HL-60 (cell line): ENCODE results near the gene ABHD17B.

Experiments
- DNase-seq, 2 experiments: peaks; one replicate each; pipeline ENCODE4 v3.0.0-alpha.2; 2010 to 2020; ENCODE audit warnings: low read depth in 1 of 2, low spot score in 1 of 2
- H3K27ac ChIP-seq: fragments of 250-450 bp; sonication (Bioruptor Pico); replicated peaks from 2 replicates; pipeline ENCODE4 v1.5.1; 2020; ENCODE audit warnings: mild to moderate bottlenecking, moderate library complexity
- H3K27me3 ChIP-seq: fragments of 250-450 bp; sonication (Bioruptor Pico); 2 replicates; pipeline ENCODE4 v1.5.1; 2021; ENCODE audit warnings: mild to moderate bottlenecking, moderate library complexity; ENCODE audit not compliant: insufficient read depth, poor library complexity, severe bottlenecking
- H3K4me3 ChIP-seq: replicated peaks from 2 replicates; pipeline ENCODE4 v1.5.1; 2011; ENCODE audit warnings: mild to moderate bottlenecking, control low read depth, low read length; ENCODE audit not compliant: insufficient read depth
- CTCF ChIP-seq: IDR thresholded peaks from one replicate; pipeline ENCODE4 v1.5.1; 2011; ENCODE audit warnings: low read length, control low read depth, inconsistent platforms; ENCODE audit not compliant: insufficient read depth
- GABPA ChIP-seq: IDR thresholded peaks from 2 replicates; pipeline ENCODE4 v1.6.1; 2012; ENCODE audit warnings: low read depth
- POLR2AphosphoS5 ChIP-seq: IDR thresholded peaks from 2 replicates; pipeline ENCODE4 v1.6.1; 2012; ENCODE audit warnings: low read depth
- SPI1 ChIP-seq: IDR thresholded peaks from 2 replicates; pipeline ENCODE4 v1.6.1; 2012; ENCODE audit warnings: low read depth, mild to moderate bottlenecking, borderline replicate concordance
- TF ChIP-seq, protein P1 (sequence below): IDR thresholded peaks from 2 replicates; pipeline ENCODE4 v1.6.1; 2012; ENCODE audit warnings: low read depth; ENCODE audit not compliant: insufficient replicate concordance

Gene ABHD17B

DNA sequence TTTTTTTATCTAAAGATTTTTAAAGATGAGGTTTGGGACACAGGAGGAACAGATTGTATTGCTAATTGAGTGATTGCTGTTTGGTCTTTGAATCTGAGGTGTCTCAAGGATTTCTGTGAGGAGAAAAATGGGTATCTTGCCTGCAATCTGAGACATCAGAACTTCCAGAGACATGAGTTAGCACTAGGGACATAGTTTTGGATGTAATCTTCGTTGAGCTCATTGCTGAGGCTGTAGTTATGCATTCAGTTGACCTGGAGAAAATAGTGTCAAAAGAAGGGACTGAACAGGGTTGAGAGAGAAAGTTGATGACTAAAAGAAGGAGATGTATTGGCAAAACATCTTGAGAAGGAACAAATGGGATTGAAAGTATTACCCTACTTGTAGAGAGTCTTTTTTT lies 25.1 kb upstream of the ABHD17B start:
- Histone ChIP-seq H3K4me3 (no peak overlapping the region), H3K27me3 (no peaks in the 10 kb centered on the region), H3K27ac (no peak overlapping the region)
- DNase-seq, result no peak
- TF ChIP-seq POLR2AphosphoS5 (no peak), CTCF (no peak), SPI1 (no peak), GABPA (no peak)
- TF ChIP-seq, protein P1, sequence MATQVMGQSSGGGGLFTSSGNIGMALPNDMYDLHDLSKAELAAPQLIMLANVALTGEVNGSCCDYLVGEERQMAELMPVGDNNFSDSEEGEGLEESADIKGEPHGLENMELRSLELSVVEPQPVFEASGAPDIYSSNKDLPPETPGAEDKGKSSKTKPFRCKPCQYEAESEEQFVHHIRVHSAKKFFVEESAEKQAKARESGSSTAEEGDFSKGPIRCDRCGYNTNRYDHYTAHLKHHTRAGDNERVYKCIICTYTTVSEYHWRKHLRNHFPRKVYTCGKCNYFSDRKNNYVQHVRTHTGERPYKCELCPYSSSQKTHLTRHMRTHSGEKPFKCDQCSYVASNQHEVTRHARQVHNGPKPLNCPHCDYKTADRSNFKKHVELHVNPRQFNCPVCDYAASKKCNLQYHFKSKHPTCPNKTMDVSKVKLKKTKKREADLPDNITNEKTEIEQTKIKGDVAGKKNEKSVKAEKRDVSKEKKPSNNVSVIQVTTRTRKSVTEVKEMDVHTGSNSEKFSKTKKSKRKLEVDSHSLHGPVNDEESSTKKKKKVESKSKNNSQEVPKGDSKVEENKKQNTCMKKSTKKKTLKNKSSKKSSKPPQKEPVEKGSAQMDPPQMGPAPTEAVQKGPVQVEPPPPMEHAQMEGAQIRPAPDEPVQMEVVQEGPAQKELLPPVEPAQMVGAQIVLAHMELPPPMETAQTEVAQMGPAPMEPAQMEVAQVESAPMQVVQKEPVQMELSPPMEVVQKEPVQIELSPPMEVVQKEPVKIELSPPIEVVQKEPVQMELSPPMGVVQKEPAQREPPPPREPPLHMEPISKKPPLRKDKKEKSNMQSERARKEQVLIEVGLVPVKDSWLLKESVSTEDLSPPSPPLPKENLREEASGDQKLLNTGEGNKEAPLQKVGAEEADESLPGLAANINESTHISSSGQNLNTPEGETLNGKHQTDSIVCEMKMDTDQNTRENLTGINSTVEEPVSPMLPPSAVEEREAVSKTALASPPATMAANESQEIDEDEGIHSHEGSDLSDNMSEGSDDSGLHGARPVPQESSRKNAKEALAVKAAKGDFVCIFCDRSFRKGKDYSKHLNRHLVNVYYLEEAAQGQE, result no peak

DNA sequence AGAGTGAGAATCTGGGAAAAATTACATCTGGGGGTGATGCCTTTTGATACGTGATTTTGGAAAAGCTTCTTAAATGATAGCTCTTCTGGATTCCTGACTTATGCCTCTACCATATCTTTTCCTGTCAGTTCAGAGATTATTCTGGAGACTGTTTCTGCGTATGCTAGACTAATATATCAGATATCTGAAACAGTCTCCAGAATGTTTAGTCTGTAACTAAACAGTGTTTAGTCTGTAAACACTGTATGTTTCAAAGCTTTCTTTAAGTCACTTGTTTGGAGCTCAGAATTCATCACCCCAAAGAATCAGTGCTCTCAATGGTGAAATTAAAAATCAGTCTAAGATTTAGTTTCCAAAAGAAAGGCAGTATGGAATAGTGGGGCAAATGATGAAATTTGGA lies 20.2 kb upstream of the ABHD17B start:
- TF ChIP-seq GABPA (no peak), CTCF (no peak), POLR2AphosphoS5 (no peak), SPI1 (no peak)
- TF ChIP-seq, protein P1, result no peak
- H3K27me3 ChIP-seq, result no peaks in the 10 kb centered on the region
- DNase-seq, result no peak
- no peak overlapping the region for H3K27ac ChIP-seq
- no peak overlapping the region for H3K4me3 ChIP-seq

DNA sequence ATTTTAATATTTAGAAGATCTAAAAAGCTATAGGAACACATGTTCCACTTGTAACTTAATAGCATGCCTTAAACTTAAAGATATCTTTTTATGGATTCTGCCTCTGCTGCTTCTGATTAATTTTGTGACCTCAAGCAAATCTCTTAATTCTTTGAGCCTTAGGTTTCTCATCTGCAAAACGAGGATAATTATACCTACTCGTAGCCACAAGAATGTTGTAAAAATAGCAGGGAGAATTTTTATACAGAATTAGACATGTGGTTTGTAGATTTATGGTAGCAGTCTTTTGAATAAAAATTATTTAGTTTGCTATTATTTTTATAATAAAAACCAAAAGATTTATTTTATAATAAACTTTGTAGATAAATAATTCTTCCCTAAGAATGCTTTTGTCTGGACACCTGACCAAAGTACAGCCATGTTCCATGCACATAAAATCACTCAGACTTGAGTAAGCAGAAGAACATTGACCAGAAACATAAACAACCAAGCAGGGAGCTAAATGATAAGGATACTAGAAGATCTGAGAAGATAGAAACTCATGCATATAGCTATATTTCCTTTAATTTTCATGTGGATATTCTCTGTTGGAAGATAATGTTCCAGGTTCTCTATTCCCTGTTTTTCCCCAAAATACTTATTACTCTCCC lies 18.9 kb upstream of the ABHD17B start:
- TF ChIP-seq POLR2AphosphoS5 (no peak), GABPA (no peak), CTCF (no peak), SPI1 (no peak)
- TF ChIP-seq, protein P1, result no peak
- DNase-seq, result no peak
- H3K4me3 ChIP-seq, result no peak overlapping the region
- H3K27ac ChIP-seq, result no peak overlapping the region
- no peaks in the 10 kb centered on the region for H3K27me3 ChIP-seq
